Activated CD4-positive, alpha-beta T cell treated with anti-CD3 and anti-CD28 coated beads, Interleukin-2, amount 10 ng/mL, durations not matched to agents 24 days and 14 days (primary cell): ENCODE data around the gene RBPJ. TPM values are rescaled to one million over a fixed set of nuclear protein-coding genes. Genes with fewer than 3 reads are reported as not detected.
"Not testable (repeated sequence)": the region's sequence is repeated elsewhere in the genome, so short reads cannot be mapped to it uniquely, and the experiment has no call there.

Experiments
- DNase-seq: peaks from one replicate; pipeline ENCODE4 v3.0.0; 2022
- H3K27ac Mint-ChIP-seq: one replicate; pipeline ENCODE4 v1.8.0; 2022; ENCODE audit warnings: mild to moderate bottlenecking, mixed read lengths
- H3K27me3 Mint-ChIP-seq: one replicate; pipeline ENCODE4 v1.8.0; 2022; ENCODE audit warnings: mixed read lengths
- H3K36me3 Mint-ChIP-seq: one replicate; pipeline ENCODE4 v1.8.0; 2022; ENCODE audit warnings: low read depth, mild to moderate bottlenecking, mixed read lengths
- H3K4me1 Mint-ChIP-seq: one replicate; pipeline ENCODE4 v1.8.0; 2021; ENCODE audit warnings: mixed read lengths
- H3K4me3 Mint-ChIP-seq: one replicate; pipeline ENCODE4 v1.8.0; 2022; ENCODE audit warnings: mild to moderate bottlenecking, moderate library complexity, mixed read lengths
- H3K9me3 Mint-ChIP-seq: one replicate; pipeline ENCODE4 v1.8.0; 2021; ENCODE audit warnings: mixed read lengths
- intact Hi-C: fragments of 100-400 bp; cut with micrococcal nuclease; formaldehyde crosslinking; loops from one replicate; pipeline ENCODE4 v1.15.1; 2023
- total RNA-seq: library from RNA; stranded (reverse); gene quantifications from 2 replicates; pipeline ENCODE4 v1.2.3, GENCODE V29; 2022

RBPJ gene
- total RNA-seq, 1 donor from 2014 or later: 539 TPM

DNA sequence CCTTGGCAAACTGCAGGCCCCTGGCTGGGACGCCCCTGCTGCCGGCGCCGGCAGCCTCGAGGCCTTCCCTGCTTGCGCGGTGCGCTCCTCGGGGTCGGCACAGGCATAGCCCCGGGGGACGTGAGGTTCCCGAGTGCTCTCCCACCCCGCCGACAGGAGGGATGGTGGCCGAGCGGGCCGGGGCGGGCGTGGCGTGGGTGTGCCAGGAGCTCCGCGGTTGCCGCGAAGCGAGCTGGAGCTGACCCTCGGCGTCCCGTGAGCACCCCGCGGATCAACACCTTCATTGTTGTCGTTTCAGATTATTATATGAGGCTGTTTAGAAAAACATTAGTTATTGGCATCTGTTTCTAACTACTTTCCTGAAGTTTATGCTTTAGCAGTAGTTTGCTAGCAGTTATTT is 38.7 kb downstream of the RBPJ start:
- H3K9me3 Mint-ChIP-seq, H3K4me3 Mint-ChIP-seq, H3K27ac Mint-ChIP-seq, DNase-seq, H3K27me3 Mint-ChIP-seq, intact Hi-C loops: not testable (repeated sequence)
- Mint-ChIP-seq H3K4me1 (peaks cover 27% of the 10 kb centered on the region), H3K36me3 (peaks cover 17% of the 10 kb centered on the region)

DNA sequence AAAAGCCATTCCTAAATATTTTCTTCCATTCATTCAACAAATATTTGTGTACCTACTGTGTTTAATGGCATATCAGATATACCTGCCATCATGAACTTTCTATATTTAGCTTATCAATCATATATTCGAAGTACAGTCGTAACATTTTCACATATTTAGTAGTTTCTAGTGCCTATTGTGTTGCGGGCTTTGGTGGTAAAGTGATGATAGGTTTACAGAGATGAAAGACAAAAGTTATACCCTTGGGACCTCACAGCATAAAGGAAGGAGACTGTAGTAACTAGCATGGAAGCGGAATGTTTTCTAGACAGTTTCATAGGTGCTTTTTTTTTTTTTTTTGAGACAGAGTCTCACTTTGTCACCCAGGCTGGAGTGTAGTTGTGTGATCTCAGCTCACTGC is 39.5 kb downstream of the RBPJ start:
- no peak overlapping the region for H3K27ac Mint-ChIP-seq
- no peak overlapping the region for H3K4me3 Mint-ChIP-seq
- H3K4me1 Mint-ChIP-seq: peaks cover 24% of the 10 kb centered on the region
- DNase-seq: no peak
- H3K27me3 Mint-ChIP-seq: no peaks in the 10 kb centered on the region
- peaks cover 15% of the 10 kb centered on the region for H3K36me3 Mint-ChIP-seq
- intact Hi-C loops: no loop called here
- H3K9me3 Mint-ChIP-seq: no peaks in the 10 kb centered on the region

DNA sequence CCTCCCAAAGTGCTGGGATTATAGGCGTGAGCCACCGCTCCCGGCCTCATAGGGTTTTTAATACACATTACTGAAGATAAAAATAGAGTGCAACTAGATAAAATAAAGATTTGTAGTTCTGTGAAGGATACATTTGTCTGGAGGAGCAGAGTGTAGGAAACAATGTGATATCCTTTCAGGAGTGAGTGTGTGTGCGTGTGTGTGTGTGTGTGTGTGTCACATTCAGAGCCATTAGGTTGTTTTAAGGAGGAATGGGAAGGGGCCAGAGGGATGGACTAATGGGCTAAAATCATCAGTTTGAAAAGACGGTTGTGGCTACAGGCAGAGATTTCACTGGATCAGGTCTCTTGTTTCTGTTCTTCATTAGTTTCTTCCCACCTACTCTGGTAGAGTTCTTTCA is 40.0 kb downstream of the RBPJ start:
- peaks cover 16% of the 10 kb centered on the region for H3K36me3 Mint-ChIP-seq
- H3K4me1 Mint-ChIP-seq: peaks cover 25% of the 10 kb centered on the region
- H3K9me3 Mint-ChIP-seq: no peaks in the 10 kb centered on the region
- no peaks in the 10 kb centered on the region for H3K27me3 Mint-ChIP-seq
- DNase-seq: no peak
- intact Hi-C loops: no loop called here
- H3K4me3 Mint-ChIP-seq: peak overlapping the region; percentile 45
- H3K27ac Mint-ChIP-seq: peak overlapping the region; percentile 59

DNA sequence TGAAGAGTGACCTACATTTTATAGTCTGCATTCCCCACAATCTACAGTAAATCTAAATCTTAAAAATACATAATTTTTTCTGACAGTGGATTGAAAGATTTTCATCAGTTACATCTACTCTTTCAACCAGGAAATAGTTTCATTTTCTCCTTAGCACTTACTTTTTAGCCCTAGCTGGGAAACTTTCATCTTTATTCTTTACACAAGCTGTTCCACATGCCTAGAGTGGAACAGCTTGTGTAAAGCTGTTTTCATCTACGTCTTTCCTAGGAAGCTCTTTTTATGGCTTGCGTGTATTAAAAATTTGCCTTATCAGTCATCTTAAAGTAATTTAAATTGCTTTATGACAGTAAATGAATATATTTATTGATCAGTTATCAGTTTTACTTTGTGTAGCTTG is 40.5 kb downstream of the RBPJ start:
- H3K4me3 Mint-ChIP-seq: peak overlapping the region; percentile 45
- no peak overlapping the region for H3K27ac Mint-ChIP-seq
- H3K27me3 Mint-ChIP-seq: no peaks in the 10 kb centered on the region
- intact Hi-C loops: no loop called here
- no peak for DNase-seq
- peaks cover 18% of the 10 kb centered on the region for H3K36me3 Mint-ChIP-seq
- H3K9me3 Mint-ChIP-seq: no peaks in the 10 kb centered on the region
- peaks cover 26% of the 10 kb centered on the region for H3K4me1 Mint-ChIP-seq

DNA sequence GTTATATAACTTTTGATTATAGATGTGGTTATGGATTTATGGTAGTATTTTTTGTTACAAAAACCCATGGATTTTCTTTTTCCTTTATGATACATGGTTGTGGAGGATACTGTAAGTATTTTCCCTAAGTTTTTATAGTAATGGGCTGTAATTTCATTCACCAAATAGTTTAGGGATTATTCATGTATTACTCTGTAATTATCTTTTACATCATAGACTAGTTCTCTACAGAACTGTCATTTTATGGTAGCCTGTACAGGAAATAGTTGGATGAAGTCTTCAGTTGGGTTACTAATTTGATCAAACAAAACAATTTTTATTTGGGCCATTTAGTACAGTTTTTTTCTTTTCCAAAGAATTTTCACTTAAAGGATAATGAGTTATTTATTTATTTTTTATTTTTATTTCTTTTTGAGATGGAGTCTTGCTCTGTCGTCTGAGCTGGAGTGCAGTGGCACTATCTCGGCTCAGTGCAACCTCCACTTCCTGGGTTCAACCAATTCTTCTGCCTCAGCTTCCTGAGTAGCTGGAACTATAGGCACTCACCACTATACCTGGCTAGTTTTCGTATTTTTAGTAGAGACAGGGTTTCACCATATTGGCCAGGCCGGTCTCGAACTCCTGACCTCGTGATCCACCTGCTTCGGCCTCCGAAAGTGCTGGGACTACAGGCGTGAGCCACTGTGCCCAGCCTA is 42.1 kb downstream of the RBPJ start:
- DNase-seq: no peak
- peaks cover 29% of the 10 kb centered on the region for H3K4me1 Mint-ChIP-seq
- no peaks in the 10 kb centered on the region for H3K27me3 Mint-ChIP-seq
- peak overlapping the region; percentile 12 for H3K4me3 Mint-ChIP-seq
- intact Hi-C loops: no loop called here
- H3K36me3 Mint-ChIP-seq: peaks cover 27% of the 10 kb centered on the region
- no peak overlapping the region for H3K27ac Mint-ChIP-seq
- no peaks in the 10 kb centered on the region for H3K9me3 Mint-ChIP-seq

DNA sequence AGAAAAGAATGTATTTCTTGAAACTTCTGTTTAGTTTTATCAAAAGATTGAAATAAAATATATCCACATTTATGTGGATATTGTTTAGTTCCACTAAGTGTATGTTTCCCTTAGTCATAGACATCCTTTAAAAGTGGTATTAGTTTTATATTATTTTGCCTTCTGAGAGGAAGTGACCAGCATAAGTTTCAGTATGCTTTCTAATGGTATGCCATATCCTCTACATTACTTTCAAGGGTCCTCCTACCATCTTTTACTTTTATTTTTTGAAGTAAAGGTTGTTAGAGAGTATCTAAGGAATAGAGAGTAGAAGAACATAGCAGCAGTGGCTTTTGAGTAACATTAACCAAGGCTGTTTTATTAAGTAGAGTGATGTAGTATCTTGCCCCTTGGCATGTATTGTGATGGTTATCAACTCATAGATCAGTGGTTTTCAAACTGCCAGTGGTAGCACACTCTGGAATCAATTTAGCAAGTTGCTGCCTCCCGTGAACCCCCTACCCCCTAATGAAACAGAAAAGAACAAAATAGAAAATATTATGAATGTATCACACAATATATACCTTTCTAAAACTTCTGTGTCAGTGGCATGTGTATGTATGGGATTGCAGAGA is 44.8 kb downstream of the RBPJ start:
- Mint-ChIP-seq H3K27ac (no peak overlapping the region), H3K4me1 (peaks cover 42% of the 10 kb centered on the region), H3K4me3 (no peak overlapping the region), H3K9me3 (no peaks in the 10 kb centered on the region), H3K27me3 (no peaks in the 10 kb centered on the region), H3K36me3 (peaks cover 44% of the 10 kb centered on the region)
- DNase-seq: no peak
- intact Hi-C loops: no loop called here

DNA sequence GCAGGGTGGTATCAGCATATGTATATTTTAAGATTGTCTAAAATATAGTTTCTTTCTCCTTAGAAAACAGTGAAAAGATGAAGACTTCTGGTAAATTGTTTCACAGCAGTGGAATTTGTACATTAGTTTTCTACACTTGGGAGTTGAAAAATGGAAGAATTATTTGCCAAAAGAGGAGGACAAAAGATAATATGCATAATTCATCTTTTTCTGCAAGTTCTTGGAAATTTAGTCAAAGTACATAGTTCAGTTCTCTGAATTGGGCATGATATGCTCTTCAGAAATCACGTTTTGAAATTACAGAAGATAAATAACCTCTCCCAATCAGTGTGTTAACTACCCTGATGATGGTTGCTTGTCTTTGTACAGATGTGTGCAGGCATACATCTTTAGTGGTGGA is 47.0 kb downstream of the RBPJ start:
- no peak overlapping the region for H3K27ac Mint-ChIP-seq
- H3K9me3 Mint-ChIP-seq: no peaks in the 10 kb centered on the region
- DNase-seq: no peak
- no peak overlapping the region for H3K4me3 Mint-ChIP-seq
- H3K36me3 Mint-ChIP-seq: peaks cover 49% of the 10 kb centered on the region
- H3K27me3 Mint-ChIP-seq: no peaks in the 10 kb centered on the region
- peaks cover 40% of the 10 kb centered on the region for H3K4me1 Mint-ChIP-seq
- intact Hi-C loops: no loop called here

DNA sequence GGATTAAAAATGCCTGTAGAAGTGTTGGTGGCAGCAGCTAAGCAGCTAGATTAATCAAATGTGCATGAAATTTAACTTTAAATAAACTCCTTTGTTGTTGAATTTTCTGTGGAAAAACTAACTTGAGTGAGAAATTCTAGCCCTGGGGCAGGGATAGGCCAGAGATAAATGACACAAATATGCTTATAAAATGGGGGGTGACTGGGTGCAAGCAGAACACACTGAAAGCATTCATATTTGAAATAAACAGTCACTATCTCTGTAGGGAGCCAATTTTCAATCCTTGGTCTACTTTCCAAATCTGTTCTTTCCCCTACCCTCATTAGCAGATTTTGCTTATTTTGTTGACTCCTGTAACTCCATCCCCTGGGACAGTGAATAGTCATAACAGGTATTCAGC is 47.9 kb downstream of the RBPJ start:
- Mint-ChIP-seq H3K27me3 (no peaks in the 10 kb centered on the region), H3K27ac (no peak overlapping the region), H3K4me1 (peaks cover 44% of the 10 kb centered on the region), H3K36me3 (peaks cover 49% of the 10 kb centered on the region), H3K9me3 (no peaks in the 10 kb centered on the region), H3K4me3 (no peak overlapping the region)
- intact Hi-C loops: no loop called here
- DNase-seq: no peak

DNA sequence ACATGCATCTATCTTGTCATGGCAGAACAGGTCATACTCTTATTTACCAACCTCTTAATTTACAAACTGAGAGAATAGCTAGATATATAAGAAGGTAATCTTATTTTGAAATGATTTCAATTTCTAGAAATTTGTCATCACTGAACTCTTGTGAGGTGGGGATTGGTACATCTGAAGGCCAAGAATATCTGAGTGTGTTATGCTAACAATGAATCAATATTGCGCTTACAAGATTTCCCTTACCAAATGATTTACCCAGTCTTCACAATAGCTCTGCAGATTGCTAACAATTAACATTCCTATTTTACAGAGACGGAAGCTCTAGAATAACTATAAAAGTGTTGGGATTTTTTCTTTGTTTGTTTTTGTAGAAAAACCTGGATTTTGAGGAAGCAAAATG is 48.3 kb downstream of the RBPJ start:
- Mint-ChIP-seq H3K4me1 (peaks cover 44% of the 10 kb centered on the region), H3K27ac (no peak overlapping the region), H3K9me3 (no peaks in the 10 kb centered on the region), H3K27me3 (no peaks in the 10 kb centered on the region), H3K4me3 (no peak overlapping the region), H3K36me3 (peaks cover 50% of the 10 kb centered on the region)
- no peak for DNase-seq
- intact Hi-C loops: no loop called here

DNA sequence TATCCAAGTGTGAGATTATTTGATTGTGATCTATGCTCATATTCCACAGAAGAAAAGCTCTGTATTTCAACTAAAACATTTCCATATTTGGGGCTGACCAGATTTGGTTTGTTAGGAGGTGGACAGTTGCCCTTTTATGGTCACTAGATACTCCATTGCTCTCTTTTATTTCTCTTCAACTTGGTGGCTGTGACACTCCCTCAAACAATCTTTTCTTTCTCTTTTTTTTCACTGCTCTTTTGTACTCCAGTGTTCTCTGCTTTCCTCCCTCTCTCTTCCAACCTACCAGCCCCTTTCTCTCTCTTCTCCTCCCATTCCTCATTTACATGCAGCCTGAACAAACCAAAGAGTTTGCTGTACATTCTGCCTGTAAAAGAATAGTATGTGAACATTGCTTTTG is 48.8 kb downstream of the RBPJ start:
- Mint-ChIP-seq H3K27me3 (no peaks in the 10 kb centered on the region), H3K27ac (peak overlapping the region; percentile 64), H3K36me3 (peaks cover 52% of the 10 kb centered on the region), H3K4me1 (peaks cover 44% of the 10 kb centered on the region), H3K9me3 (no peaks in the 10 kb centered on the region), H3K4me3 (no peak overlapping the region)
- intact Hi-C loops: no loop called here
- no peak for DNase-seq

DNA sequence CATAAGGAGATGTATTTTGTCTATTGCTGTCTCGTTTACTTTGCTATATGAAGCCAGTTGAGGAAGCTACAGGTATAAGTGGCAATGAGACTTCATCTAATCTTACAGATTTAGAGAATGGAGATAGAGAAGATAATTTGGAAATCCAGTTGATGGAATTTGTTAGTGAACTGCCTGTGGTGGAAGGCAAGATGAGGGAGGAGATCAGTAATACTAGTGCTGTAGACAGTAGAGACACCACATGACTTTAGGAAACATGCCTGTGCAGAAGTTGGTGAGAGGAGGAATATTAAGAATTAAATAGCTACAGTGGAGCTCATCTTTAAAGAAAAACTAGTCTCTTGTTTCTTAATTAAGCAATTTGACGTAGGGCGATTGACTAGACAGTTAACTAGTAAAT is 51.3 kb downstream of the RBPJ start:
- no peak for DNase-seq
- Mint-ChIP-seq H3K36me3 (peaks cover 57% of the 10 kb centered on the region), H3K4me3 (peak overlapping the region; percentile 9), H3K4me1 (peaks cover 57% of the 10 kb centered on the region), H3K9me3 (no peaks in the 10 kb centered on the region), H3K27me3 (no peaks in the 10 kb centered on the region), H3K27ac (peak overlapping the region; percentile 6)
- intact Hi-C loops: loop anchor here (5.0 to 10.0 kb wide), 2 partner anchors 40 to 513 kb away; no protein-coding TSS in a partner anchor

DNA sequence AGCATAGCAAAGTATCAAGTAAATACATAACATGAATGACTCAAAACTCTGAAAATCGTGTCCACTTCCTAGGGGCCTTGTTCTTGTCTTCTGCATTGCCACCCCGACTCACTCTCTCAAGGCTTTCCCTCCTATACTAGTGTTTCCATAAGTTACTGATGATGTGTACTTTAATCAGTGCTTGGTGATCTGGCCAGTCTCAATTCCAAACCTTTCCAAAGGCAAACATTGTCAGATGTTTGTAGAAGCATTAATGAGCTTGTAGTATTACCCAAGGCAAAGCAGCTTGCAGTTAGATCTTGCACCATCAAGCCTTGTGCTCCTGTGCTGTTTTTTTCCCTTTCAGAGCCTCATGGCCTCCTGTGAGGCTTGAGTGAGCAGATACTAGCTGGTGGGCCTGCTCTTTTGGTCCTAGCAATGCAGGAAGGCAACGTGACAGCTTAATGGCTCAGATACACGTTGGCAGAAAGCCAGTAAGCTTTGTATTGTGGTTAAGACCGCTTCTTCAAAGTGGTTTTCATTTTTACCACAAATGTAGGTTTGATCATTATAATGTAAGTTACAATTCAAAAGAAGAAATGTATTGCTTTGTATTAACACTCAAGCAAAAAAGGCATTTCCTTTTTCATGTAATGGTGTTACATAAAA is 51.8 kb downstream of the RBPJ start:
- peaks cover 62% of the 10 kb centered on the region for H3K4me1 Mint-ChIP-seq
- no peaks in the 10 kb centered on the region for H3K9me3 Mint-ChIP-seq
- intact Hi-C loops: loop anchor here (5.0 to 10.0 kb wide), 2 partner anchors 40 to 512 kb away; no protein-coding TSS in a partner anchor
- H3K36me3 Mint-ChIP-seq: peaks cover 57% of the 10 kb centered on the region
- peak overlapping the region; percentile 17 for H3K4me3 Mint-ChIP-seq
- peak; percentile 87 for DNase-seq
- no peaks in the 10 kb centered on the region for H3K27me3 Mint-ChIP-seq
- H3K27ac Mint-ChIP-seq: peak overlapping the region; percentile 63

DNA sequence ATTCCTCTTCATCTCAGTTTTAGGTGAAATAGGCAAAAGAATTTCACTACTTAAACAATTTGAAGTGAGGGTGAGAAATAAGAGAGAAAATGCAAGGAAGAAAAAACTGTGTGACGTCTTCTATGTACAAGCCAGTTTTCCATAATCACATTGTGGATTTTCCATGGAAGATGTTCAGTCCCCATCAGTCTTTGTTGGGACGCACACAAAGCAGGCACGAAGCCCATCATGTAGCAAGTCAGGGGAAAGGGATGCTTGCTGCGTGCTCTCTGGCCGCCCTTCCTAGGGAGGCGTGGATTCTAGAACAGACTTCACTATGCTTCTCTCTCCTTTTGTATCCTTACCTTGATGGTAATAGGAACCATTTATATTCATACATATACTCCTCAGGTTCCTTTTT is 54.7 kb downstream of the RBPJ start:
- Mint-ChIP-seq H3K27ac (peak overlapping the region; percentile 37), H3K4me1 (peaks cover 59% of the 10 kb centered on the region), H3K27me3 (no peaks in the 10 kb centered on the region), H3K4me3 (no peak overlapping the region), H3K9me3 (no peaks in the 10 kb centered on the region), H3K36me3 (peaks cover 48% of the 10 kb centered on the region)
- no peak for DNase-seq
- intact Hi-C loops: loop anchor here (5.0 to 10.0 kb wide), 2 partner anchors 37 to 509 kb away; no protein-coding TSS in a partner anchor
